ENCODE measurements around the gene ETFA. TPM values are rescaled to one million over a fixed set of nuclear protein-coding genes. Genes with fewer than 3 reads are reported as not detected.

Gene ETFA
- total and polyA plus RNA-seq, 2 donors from 2014 or later = 90.1 to 261 TPM

DNA sequence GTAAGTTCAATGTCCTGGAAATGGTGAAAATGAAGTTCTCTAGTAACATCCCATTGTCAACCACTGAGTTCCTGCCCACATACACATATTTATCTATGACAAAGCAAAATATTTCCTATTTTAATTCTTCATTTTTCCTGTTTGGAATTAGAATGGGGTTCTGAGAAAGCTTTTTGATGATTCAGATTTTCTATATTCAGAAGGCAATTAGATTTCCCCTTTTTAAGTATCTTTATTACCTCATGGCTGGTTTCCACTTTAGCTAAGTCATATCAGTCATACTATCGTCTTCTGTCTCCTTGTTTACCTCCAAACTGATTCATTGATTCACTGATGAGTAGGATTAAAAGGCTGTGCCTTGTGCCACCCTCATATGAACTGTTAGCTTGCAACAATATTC is 17.9 kb downstream of the ETFA start:
- Histone ChIP-seq H3K4me1 (ENCODE audit: control insufficient read depth in 2 of 3, insufficient read depth in 2 of 3, low read depth in 1 of 3, low read length in 3 of 3) (no peaks in the 10 kb centered on the region), H3K27ac (ENCODE audit: low read depth in 2 of 2, low read length in 2 of 2) (no peak overlapping the region), H3K9me3 (ENCODE audit: control insufficient read depth in 2 of 3, insufficient read depth in 1 of 3, low read length in 3 of 3) (no peaks in the 10 kb centered on the region), H3K36me3 (ENCODE audit: control insufficient read depth in 2 of 3, insufficient read depth in 3 of 3, low read length in 3 of 3) (no peaks in the 10 kb centered on the region), H3K27me3 (ENCODE audit: control insufficient read depth, insufficient read depth, low read length) (no peaks in the 10 kb centered on the region), H3K4me3 (ENCODE audit: low read length in 3 of 3) (no peak overlapping the region), H3K9ac (ENCODE audit: low read length in 3 of 3) (no peak overlapping the region)
- TF ChIP-seq, protein P1, sequence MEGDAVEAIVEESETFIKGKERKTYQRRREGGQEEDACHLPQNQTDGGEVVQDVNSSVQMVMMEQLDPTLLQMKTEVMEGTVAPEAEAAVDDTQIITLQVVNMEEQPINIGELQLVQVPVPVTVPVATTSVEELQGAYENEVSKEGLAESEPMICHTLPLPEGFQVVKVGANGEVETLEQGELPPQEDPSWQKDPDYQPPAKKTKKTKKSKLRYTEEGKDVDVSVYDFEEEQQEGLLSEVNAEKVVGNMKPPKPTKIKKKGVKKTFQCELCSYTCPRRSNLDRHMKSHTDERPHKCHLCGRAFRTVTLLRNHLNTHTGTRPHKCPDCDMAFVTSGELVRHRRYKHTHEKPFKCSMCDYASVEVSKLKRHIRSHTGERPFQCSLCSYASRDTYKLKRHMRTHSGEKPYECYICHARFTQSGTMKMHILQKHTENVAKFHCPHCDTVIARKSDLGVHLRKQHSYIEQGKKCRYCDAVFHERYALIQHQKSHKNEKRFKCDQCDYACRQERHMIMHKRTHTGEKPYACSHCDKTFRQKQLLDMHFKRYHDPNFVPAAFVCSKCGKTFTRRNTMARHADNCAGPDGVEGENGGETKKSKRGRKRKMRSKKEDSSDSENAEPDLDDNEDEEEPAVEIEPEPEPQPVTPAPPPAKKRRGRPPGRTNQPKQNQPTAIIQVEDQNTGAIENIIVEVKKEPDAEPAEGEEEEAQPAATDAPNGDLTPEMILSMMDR (IDR thresholded peaks at IDR 0.05; ENCODE audit: borderline replicate concordance, extremely low read depth, insufficient read depth) = no peak
- intact Hi-C loops (cut with DNase I) = no loop called here
- DNase-seq (no peak), FAIRE-seq (no peak)

DNA sequence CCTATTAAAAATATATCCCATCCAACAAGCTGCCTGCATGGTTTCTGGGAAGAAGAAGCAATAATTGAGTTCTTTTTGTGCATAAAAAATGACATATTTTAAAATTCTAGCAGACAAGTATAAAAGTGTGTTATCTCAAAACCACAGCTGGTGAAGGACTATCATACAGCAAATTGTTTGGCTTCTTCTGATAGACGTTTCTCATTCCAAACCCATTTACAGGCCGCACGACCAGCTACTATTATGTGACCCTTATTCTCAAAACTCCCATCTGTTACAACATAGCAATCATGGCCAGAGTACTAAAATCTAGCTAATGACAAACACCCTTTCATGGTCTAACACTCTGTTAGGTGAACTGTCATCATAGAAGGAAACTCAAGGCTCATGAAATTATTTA is 21.7 kb downstream of the ETFA start:
- DNase-seq (no peak), FAIRE-seq (no peak)
- Histone ChIP-seq H3K27me3 (ENCODE audit: control insufficient read depth, insufficient read depth, low read length) (no peaks in the 10 kb centered on the region), H3K4me1 (ENCODE audit: control insufficient read depth in 2 of 3, insufficient read depth in 2 of 3, low read depth in 1 of 3, low read length in 3 of 3) (no peaks in the 10 kb centered on the region), H3K27ac (ENCODE audit: low read depth in 2 of 2, low read length in 2 of 2) (no peak overlapping the region), H3K9me3 (ENCODE audit: control insufficient read depth in 2 of 3, insufficient read depth in 1 of 3, low read length in 3 of 3) (no peaks in the 10 kb centered on the region), H3K36me3 (ENCODE audit: control insufficient read depth in 2 of 3, insufficient read depth in 3 of 3, low read length in 3 of 3) (peaks cover 0 to 15% (median 2%) of the 10 kb centered on the region in 3 donors), H3K4me3 (ENCODE audit: low read length in 3 of 3) (no peak overlapping the region), H3K9ac (ENCODE audit: low read length in 3 of 3) (no peak overlapping the region)
- TF ChIP-seq, protein P1 (IDR thresholded peaks at IDR 0.05; ENCODE audit: borderline replicate concordance, extremely low read depth, insufficient read depth) = no peak
- intact Hi-C loops (cut with DNase I) = no loop called here

GRCh38 chr15:76286271-76286879 is 24.9 kb downstream of the ETFA start:
- no peaks in the 10 kb centered on the region for H3K9me3 ChIP-seq (ENCODE audit: control insufficient read depth in 2 of 3, insufficient read depth in 1 of 3, low read length in 3 of 3)
- TF ChIP-seq, protein P1 (IDR thresholded peaks at IDR 0.05; ENCODE audit: borderline replicate concordance, extremely low read depth, insufficient read depth) = no peak
- intact Hi-C loops (cut with DNase I) = no loop called here
- H3K27me3 ChIP-seq (ENCODE audit: control insufficient read depth, insufficient read depth, low read length) = no peaks in the 10 kb centered on the region
- no peak overlapping the region for H3K4me3 ChIP-seq (ENCODE audit: low read length in 3 of 3)
- no peak overlapping the region for H3K9ac ChIP-seq (ENCODE audit: low read length in 3 of 3)
- H3K36me3 ChIP-seq (ENCODE audit: control insufficient read depth in 2 of 3, insufficient read depth in 3 of 3, low read length in 3 of 3) = peaks cover 2 to 38% (median 2%) of the 10 kb centered on the region in 3 donors
- H3K27ac ChIP-seq (ENCODE audit: low read depth in 2 of 2, low read length in 2 of 2) = no peak overlapping the region
- no peak for DNase-seq
- no peak for FAIRE-seq
- no peaks in the 10 kb centered on the region for H3K4me1 ChIP-seq (ENCODE audit: control insufficient read depth in 2 of 3, insufficient read depth in 2 of 3, low read depth in 1 of 3, low read length in 3 of 3)
